ENCODE results near the gene ACTL9. TPM values are rescaled to one million over a fixed set of nuclear protein-coding genes. Genes with fewer than 3 reads are reported as not detected.

ACTL9 gene
- total RNA-seq, 1 experiment from 2014 or later, result not detected

- no peaks in the 10 kb centered on the region for H3K4me1 Mint-ChIP-seq (ENCODE audit: low read depth, unreplicated experiment)
- peaks cover 11% of the 10 kb centered on the region for H3K9me3 Mint-ChIP-seq (ENCODE audit: low read depth, unreplicated experiment)
- CTCF ChIA-PET, result no interaction called here
- H3K27me3 Mint-ChIP-seq (ENCODE audit: unreplicated experiment), result no peaks in the 10 kb centered on the region
- H3K27ac Mint-ChIP-seq (ENCODE audit: unreplicated experiment), result no peak overlapping the region
- no peak for TF ChIP-seq CTCF (IDR thresholded peaks at IDR 0.05; ENCODE audit: unreplicated experiment)
- intact Hi-C loops (cut with micrococcal nuclease; ENCODE audit: unreplicated experiment), result no loop called here
- DNase-seq, result no peak
- no TSS peak for BruUV-seq (replicated peaks)
- no peak overlapping the region for H3K4me3 Mint-ChIP-seq (ENCODE audit: low read depth, unreplicated experiment)
- H3K36me3 Mint-ChIP-seq (ENCODE audit: insufficient read depth, unreplicated experiment), result no peaks in the 10 kb centered on the region
These were observed 15.7 kb downstream of the ACTL9 start for GRCh38 chr19:8682931-8683330.

- H3K9me3 Mint-ChIP-seq (ENCODE audit: low read depth, unreplicated experiment), result peaks cover 13% of the 10 kb centered on the region
- H3K4me3 Mint-ChIP-seq (ENCODE audit: low read depth, unreplicated experiment), result no peak overlapping the region
- no peaks in the 10 kb centered on the region for H3K4me1 Mint-ChIP-seq (ENCODE audit: low read depth, unreplicated experiment)
- no peaks in the 10 kb centered on the region for H3K27me3 Mint-ChIP-seq (ENCODE audit: unreplicated experiment)
- no TSS peak for BruUV-seq (replicated peaks)
- DNase-seq, result no peak
- no peaks in the 10 kb centered on the region for H3K36me3 Mint-ChIP-seq (ENCODE audit: insufficient read depth, unreplicated experiment)
- intact Hi-C loops (cut with micrococcal nuclease; ENCODE audit: unreplicated experiment), result no loop called here
- CTCF ChIA-PET, result no interaction called here
- H3K27ac Mint-ChIP-seq (ENCODE audit: unreplicated experiment), result no peak overlapping the region
- TF ChIP-seq CTCF (IDR thresholded peaks at IDR 0.05; ENCODE audit: unreplicated experiment), result no peak
These were observed 16.1 kb downstream of the ACTL9 start for GRCh38 chr19:8682472-8682871.

GRCh38 chr19:8681345-8682029 lies 17.1 kb downstream of the ACTL9 start:
- BruUV-seq (replicated peaks), result no TSS peak
- H3K4me3 Mint-ChIP-seq (ENCODE audit: low read depth, unreplicated experiment), result no peak overlapping the region
- peaks cover under 1% of the 10 kb centered on the region for H3K27me3 Mint-ChIP-seq (ENCODE audit: unreplicated experiment)
- H3K27ac Mint-ChIP-seq (ENCODE audit: unreplicated experiment), result no peak overlapping the region
- intact Hi-C loops (cut with micrococcal nuclease; ENCODE audit: unreplicated experiment), result no loop called here
- no peak for TF ChIP-seq CTCF (IDR thresholded peaks at IDR 0.05; ENCODE audit: unreplicated experiment)
- no peak for DNase-seq
- no peaks in the 10 kb centered on the region for H3K4me1 Mint-ChIP-seq (ENCODE audit: low read depth, unreplicated experiment)
- CTCF ChIA-PET, result no interaction called here
- H3K9me3 Mint-ChIP-seq (ENCODE audit: low read depth, unreplicated experiment), result peaks cover 13% of the 10 kb centered on the region
- no peaks in the 10 kb centered on the region for H3K36me3 Mint-ChIP-seq (ENCODE audit: insufficient read depth, unreplicated experiment)

- no peak for DNase-seq
- Mint-ChIP-seq H3K36me3 (ENCODE audit: insufficient read depth, unreplicated experiment) (no peaks in the 10 kb centered on the region), H3K27me3 (ENCODE audit: unreplicated experiment) (peaks cover 7% of the 10 kb centered on the region), H3K27ac (ENCODE audit: unreplicated experiment) (no peak overlapping the region), H3K4me1 (ENCODE audit: low read depth, unreplicated experiment) (no peaks in the 10 kb centered on the region), H3K4me3 (ENCODE audit: low read depth, unreplicated experiment) (no peak overlapping the region), H3K9me3 (ENCODE audit: low read depth, unreplicated experiment) (peaks cover 15% of the 10 kb centered on the region)
- BruUV-seq (replicated peaks), result no TSS peak
- intact Hi-C loops (cut with micrococcal nuclease; ENCODE audit: unreplicated experiment), result no loop called here
- CTCF ChIA-PET, result no interaction called here
- TF ChIP-seq CTCF (IDR thresholded peaks at IDR 0.05; ENCODE audit: unreplicated experiment), result no peak
These were observed 17.8 kb downstream of the ACTL9 start for GRCh38 chr19:8680676-8681344.

Measured in Calu3 (cell line).